B cell (primary cell): ENCODE measurements around the gene BRD3. TPM values are rescaled to one million over a fixed set of nuclear protein-coding genes. Genes with fewer than 3 reads are reported as not detected.

ENCODE experiments used
- ATAC-seq: fragments of 200-7000 bp; cut with Tn5 transposase; one replicate; pipeline ENCODE4 v1.10.0; 2021; ENCODE audit warnings: low read depth, mild to moderate bottlenecking, moderate number of reproducible peaks, moderate library complexity
- CTCF ChIA-PET: fragments of 350-600 bp; sonication (Branson Sonifier 250); formaldehyde crosslinking; loops from one replicate; lab custom pipeline; 2021; ENCODE audit warnings: antibody characterized with exemption, inconsistent platforms; lab: Charles Lee
- POLR2A ChIA-PET: fragments of 350-600 bp; sonication (Branson Sonifier 250); formaldehyde crosslinking; loops from one replicate; lab custom pipeline; 2021; ENCODE audit warnings: antibody characterized with exemption; lab: Charles Lee
- DNase-seq: peaks from one replicate; pipeline ENCODE4 v3.0.0; 2013
- H2AFZ ChIP-seq: 2 replicates; pipeline ENCODE4 v1.6.1; 2012; ENCODE audit warnings: mild to moderate bottlenecking, low read depth, low read length; ENCODE audit not compliant: insufficient read depth, poor library complexity, severe bottlenecking
- H3K27ac ChIP-seq, 2 donors: 1 replicate in 1 of 2; 2 replicates in 1 of 2; pipeline ENCODE4 v1.5.1; 2012 to 2013; ENCODE audit warnings: low read length in 2 of 2, mild to moderate bottlenecking in 2 of 2, moderate library complexity in 1 of 2
- H3K27me3 ChIP-seq, 4 experiments: fragments of 200-600 bp in 1 of 4; sonication (generic) in 1 of 4; replicated peaks in 1 of 4; 1 replicate in 2 of 4; 2 replicates in 2 of 4; pipeline versions ENCODE4 v1.6.1 to v1.7.0; 2013 to 2016; ENCODE audit warnings: low read length in 3 of 4, mild to moderate bottlenecking in 2 of 4, mixed read lengths in 1 of 4, moderate library complexity in 1 of 4; ENCODE audit not compliant: insufficient read depth in 4 of 4, control insufficient read depth in 3 of 4; ENCODE audit errors: control extremely low read depth in 1 of 4
- H3K36me3 ChIP-seq, 2 experiments: replicated peaks in 1 of 2; 1 replicate in 1 of 2; 2 replicates in 1 of 2; pipeline versions ENCODE4 v1.6.1 to v1.7.1; 2013; ENCODE audit warnings: low read length in 1 of 2; ENCODE audit not compliant: insufficient read depth in 2 of 2, control insufficient read depth in 1 of 2; ENCODE audit errors: control extremely low read depth in 1 of 2, extremely low read depth in 1 of 2
- H3K4me1 ChIP-seq, 2 donors: fragments of 200-600 bp in 1 of 2; sonication (generic) in 1 of 2; 1 replicate in 1 of 2; 2 replicates in 1 of 2; pipeline versions ENCODE4 v1.5.1 to v1.6.1; 2013 to 2017; ENCODE audit warnings: low read length in 2 of 2; ENCODE audit not compliant: control insufficient read depth in 2 of 2, insufficient read depth in 2 of 2
- H3K4me2 ChIP-seq: replicated peaks from 2 replicates; pipeline ENCODE3; 2012; ENCODE audit warnings: mild to moderate bottlenecking, low read depth, low read length; ENCODE audit not compliant: poor library complexity, severe bottlenecking
- H3K4me3 ChIP-seq, 5 experiments: fragments of 200-600 bp in 1 of 5; sonication (generic) in 1 of 5; 1 replicate in 3 of 5; 2 replicates in 2 of 5; pipeline versions ENCODE4 v1.5.1 to v1.7.0; 2011 to 2016; ENCODE audit warnings: low read length in 4 of 5, mild to moderate bottlenecking in 4 of 5, low read depth in 2 of 5, control low read depth in 1 of 5, moderate library complexity in 1 of 5; ENCODE audit not compliant: insufficient read depth in 1 of 5; ENCODE audit errors: control extremely low read depth in 1 of 5, extremely low read depth in 1 of 5
- H3K79me2 ChIP-seq: fragments of 200-600 bp; sonication (generic); one replicate; pipeline ENCODE4 v1.6.0; 2016; ENCODE audit warnings: low read length; ENCODE audit not compliant: control insufficient read depth, insufficient read depth
- H3K9ac ChIP-seq: fragments of 200-600 bp; sonication (generic); 2 replicates; pipeline ENCODE4 v1.6.1; 2017; ENCODE audit warnings: mild to moderate bottlenecking, low read length, moderate library complexity
- H3K9me3 ChIP-seq, 3 donors: one replicate each; pipeline versions ENCODE4 v1.6.1 to v1.7.1; 2013; ENCODE audit warnings: low read length in 2 of 3; ENCODE audit not compliant: control insufficient read depth in 2 of 3, insufficient read depth in 1 of 3; ENCODE audit errors: control extremely low read depth in 1 of 3
- H4K20me1 ChIP-seq: 2 replicates; pipeline ENCODE4 v1.6.0; 2012; ENCODE audit warnings: mild to moderate bottlenecking, low read length; ENCODE audit not compliant: insufficient read depth, control insufficient read depth, poor library complexity, severe bottlenecking
- H3K27ac Mint-ChIP-seq: one replicate; pipeline ENCODE4 v1.8.0; 2021; ENCODE audit warnings: mixed read lengths
- H3K27me3 Mint-ChIP-seq: one replicate; pipeline ENCODE4 v1.8.0; 2021; ENCODE audit warnings: mixed read lengths
- H3K4me1 Mint-ChIP-seq: one replicate; pipeline ENCODE4 v1.8.0; 2021; ENCODE audit warnings: mixed read lengths
- H3K4me3 Mint-ChIP-seq: one replicate; pipeline ENCODE4 v1.8.0; 2021; ENCODE audit warnings: mixed read lengths
- H3K9me3 Mint-ChIP-seq: one replicate; pipeline ENCODE4 v1.8.0; 2022; ENCODE audit warnings: mixed read lengths; ENCODE audit not compliant: insufficient read depth
- CTCF ChIP-seq: fragments of 200-600 bp; IDR thresholded peaks from one replicate; pipeline ENCODE4 v1.8.0; 2022; ENCODE audit warnings: antibody characterized with exemption, mild to moderate bottlenecking
- EZH2 ChIP-seq: IDR thresholded peaks from 2 replicates; pipeline ENCODE4 v1.6.1; 2012; ENCODE audit warnings: borderline replicate concordance, low read depth, mild to moderate bottlenecking, moderate library complexity, low read length; ENCODE audit not compliant: insufficient read depth, poor library complexity, severe bottlenecking
- WGBS: methylation state at CpG from one replicate; pipeline ENCODE4 v1.1.5; 2013; ENCODE audit warnings: missing lambda C conversion rate; ENCODE audit not compliant: insufficient coverage; 5-methylcytosine and 5-hydroxymethylcytosine counted together
- intact Hi-C: fragments of 100-400 bp; cut with micrococcal nuclease; formaldehyde crosslinking; loops from one replicate; pipeline ENCODE4 v1.10.0; 2022
- polyA plus RNA-seq: library from polyadenylated mRNA; depleted of rRNA; stranded (reverse); fragments of >200 nt; gene quantifications from 2 replicates; pipeline ENCODE4 v1.2.3, GENCODE V29; 2012
- total RNA-seq, 2 donors: library from RNA; stranded (reverse); fragments of 120-200 nt in 1 of 2; gene quantifications; 1 replicate in 1 of 2; 2 replicates in 1 of 2; pipeline versions ENCODE4 v1.2.3 to v1.2.4, GENCODE V29; 2013 to 2022

BRD3 gene
- total and polyA plus RNA-seq, 2 donors (not counting 1 experiment from before 2014, with no cell fraction given): 8.9 to 38.0 TPM

- ATAC-seq (no peak), DNase-seq (peak; percentile 28)
- Mint-ChIP-seq H3K27ac (no peak overlapping the region), H3K4me1 (peaks cover 11% of the 10 kb centered on the region), H3K27me3 (no peaks in the 10 kb centered on the region), H3K9me3 (no peaks in the 10 kb centered on the region), H3K4me3 (peak overlapping the region; percentile 86)
- peaks cover 6 to 19% of the 10 kb centered on the region in 2 donors for H3K4me1 ChIP-seq
- TF ChIP-seq CTCF (no peak), EZH2 (no peak)
- intact Hi-C loops: no loop called here
- CTCF ChIA-PET: interaction anchor here (1.4 to 1.8 kb wide), 2 partner anchors 29 to 244 kb away, joined by 4 to 7 read pairs; no protein-coding TSS in a partner anchor
- H3K27ac ChIP-seq: no peak overlapping the region
- peak overlapping the region; percentile 89 for H3K4me2 ChIP-seq
- WGBS: 97% methylated on average over 18 of the region's 18 CpGs
- no peaks in the 10 kb centered on the region for H3K27me3 ChIP-seq
- peaks cover 0 to 4% (median 0%) of the 10 kb centered on the region in 3 donors for H3K9me3 ChIP-seq
- POLR2A ChIA-PET: interaction anchor here (0.9 to 1.6 kb wide), 2 partner anchors 33 to 240 kb away, joined by 4 to 6 read pairs; no protein-coding TSS in a partner anchor
- H3K79me2 ChIP-seq: peaks cover 4% of the 10 kb centered on the region
- no peak overlapping the region for H3K9ac ChIP-seq
- peak overlapping the region in 1 of 5 experiments; percentile 79 for H3K4me3 ChIP-seq
- H3K36me3 ChIP-seq: peaks cover 0 to 21% of the 10 kb centered on the region in 2 experiments
- peaks cover 13% of the 10 kb centered on the region for H4K20me1 ChIP-seq
- no peak overlapping the region for H2AFZ ChIP-seq
Measured at GRCh38 chr9:134026581-134026980, 41.2 kb downstream of the BRD3 start.
